ENCODE measurements around the gene NIM1K.

The NIM1K gene

DNA sequence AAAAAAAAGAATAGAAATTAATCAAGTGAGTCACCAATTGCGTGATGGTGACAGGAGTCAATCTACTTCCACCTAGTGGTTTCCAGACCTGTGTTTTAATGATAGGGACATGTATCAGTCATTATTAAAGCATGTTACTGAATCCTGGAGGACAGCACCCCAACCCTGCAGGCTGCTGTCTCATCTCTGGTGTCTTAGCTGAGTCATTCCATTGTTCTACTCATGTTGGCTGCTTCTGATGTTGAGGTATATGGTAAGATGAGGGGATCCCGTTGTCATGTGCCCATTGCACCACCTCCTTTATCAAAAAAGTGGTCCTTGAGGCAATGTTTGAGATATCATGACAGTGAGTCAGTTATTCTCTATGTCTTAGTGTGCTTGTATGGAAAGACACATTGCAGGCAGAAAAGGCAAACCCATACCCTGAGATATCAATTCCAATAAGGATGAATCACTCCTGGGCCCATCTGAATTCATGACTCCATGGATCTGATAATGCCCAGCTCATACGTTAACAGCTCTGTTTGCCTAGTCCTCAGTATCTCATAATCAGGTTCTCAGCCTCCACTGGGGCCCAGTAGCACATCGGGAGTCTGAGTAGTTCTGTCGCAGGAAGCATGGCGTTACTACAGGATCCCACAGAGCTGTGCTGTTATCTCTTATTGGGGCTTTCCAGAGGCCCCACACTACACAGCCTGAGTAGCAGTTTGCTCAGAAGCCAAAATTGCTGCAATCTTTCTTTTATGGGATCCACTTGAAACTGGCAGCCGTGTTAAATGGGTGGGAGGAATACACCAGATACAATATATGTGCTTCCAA lies 90.0 kb downstream of the NIM1K start:
- FAIRE-seq (no peak), DNase-seq (ENCODE audit: insufficient read length, low spot score) (no peak)
- no peak for TF ChIP-seq POLR2A (IDR thresholded peaks at IDR 0.05; ENCODE audit: low read depth, low read length)
- no peak for TF ChIP-seq PAX5 (IDR thresholded peaks at IDR 0.05; ENCODE audit: insufficient read depth, low read length, severe bottlenecking)
- no peak for TF ChIP-seq SPI1 (IDR thresholded peaks at IDR 0.05; ENCODE audit: low read depth, low read length)
- no peak for TF ChIP-seq TAF1 (IDR thresholded peaks at IDR 0.05; ENCODE audit: low read depth, low read length)
- no peak for TF ChIP-seq POLR2AphosphoS5 (IDR thresholded peaks at IDR 0.05; ENCODE audit: low read depth, low read length)
- TF ChIP-seq POU2F2 (IDR thresholded peaks at IDR 0.05; ENCODE audit: low read depth, low read length): no peak

DNA sequence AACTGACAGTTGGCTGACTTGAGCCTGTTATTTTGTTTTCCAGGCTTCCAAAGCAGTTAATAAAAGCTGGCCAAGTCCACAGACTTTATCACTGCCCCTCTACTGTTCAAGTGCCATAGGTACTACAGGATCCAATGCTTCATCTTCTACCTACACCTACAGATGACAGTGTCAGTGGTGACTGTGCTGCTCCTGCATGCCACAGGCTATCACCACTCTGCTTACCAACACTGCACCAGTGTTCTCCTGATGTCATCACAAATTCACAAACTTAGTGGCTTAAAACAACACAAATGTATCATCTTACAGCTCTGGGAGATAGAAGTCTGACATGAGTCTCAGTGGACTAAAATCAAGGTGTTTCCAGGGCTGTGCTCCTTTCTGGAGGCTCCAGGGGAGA lies 94.6 kb downstream of the NIM1K start:
- no peak for TF ChIP-seq POU2F2 (IDR thresholded peaks at IDR 0.05; ENCODE audit: low read depth, low read length)
- no peak for TF ChIP-seq TAF1 (IDR thresholded peaks at IDR 0.05; ENCODE audit: low read depth, low read length)
- no peak for TF ChIP-seq SPI1 (IDR thresholded peaks at IDR 0.05; ENCODE audit: low read depth, low read length)
- TF ChIP-seq POLR2A (IDR thresholded peaks at IDR 0.05; ENCODE audit: low read depth, low read length): no peak
- no peak for TF ChIP-seq PAX5 (IDR thresholded peaks at IDR 0.05; ENCODE audit: insufficient read depth, low read length, severe bottlenecking)
- TF ChIP-seq POLR2AphosphoS5 (IDR thresholded peaks at IDR 0.05; ENCODE audit: low read depth, low read length): no peak
- FAIRE-seq (no peak), DNase-seq (ENCODE audit: insufficient read length, low spot score) (no peak)

DNA sequence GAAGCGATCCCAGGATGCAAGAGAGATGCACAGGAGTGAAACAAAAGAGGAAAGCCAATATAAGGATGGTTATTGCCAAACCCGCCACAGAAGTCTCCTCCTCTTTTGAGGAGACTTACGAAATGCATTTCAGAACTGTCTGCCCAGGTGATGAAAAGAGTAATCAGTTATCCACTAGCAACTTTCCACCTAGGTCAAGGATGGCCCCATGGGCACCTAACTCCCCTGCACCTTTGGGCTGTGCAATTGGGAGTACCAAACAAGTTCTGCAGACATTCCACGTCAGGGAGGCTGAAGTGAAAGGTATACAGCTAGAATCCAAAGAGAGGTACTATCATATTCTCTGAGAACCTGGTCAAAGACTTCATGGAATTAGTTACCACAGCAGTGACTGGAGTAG lies 95.5 kb downstream of the NIM1K start:
- FAIRE-seq (no peak), DNase-seq (ENCODE audit: insufficient read length, low spot score) (no peak)
- TF ChIP-seq TAF1 (IDR thresholded peaks at IDR 0.05; ENCODE audit: low read depth, low read length): no peak
- TF ChIP-seq POU2F2 (IDR thresholded peaks at IDR 0.05; ENCODE audit: low read depth, low read length): no peak
- TF ChIP-seq POLR2AphosphoS5 (IDR thresholded peaks at IDR 0.05; ENCODE audit: low read depth, low read length): no peak
- TF ChIP-seq POLR2A (IDR thresholded peaks at IDR 0.05; ENCODE audit: low read depth, low read length): no peak
- TF ChIP-seq SPI1 (IDR thresholded peaks at IDR 0.05; ENCODE audit: low read depth, low read length): no peak
- no peak for TF ChIP-seq PAX5 (IDR thresholded peaks at IDR 0.05; ENCODE audit: insufficient read depth, low read length, severe bottlenecking)

DNA sequence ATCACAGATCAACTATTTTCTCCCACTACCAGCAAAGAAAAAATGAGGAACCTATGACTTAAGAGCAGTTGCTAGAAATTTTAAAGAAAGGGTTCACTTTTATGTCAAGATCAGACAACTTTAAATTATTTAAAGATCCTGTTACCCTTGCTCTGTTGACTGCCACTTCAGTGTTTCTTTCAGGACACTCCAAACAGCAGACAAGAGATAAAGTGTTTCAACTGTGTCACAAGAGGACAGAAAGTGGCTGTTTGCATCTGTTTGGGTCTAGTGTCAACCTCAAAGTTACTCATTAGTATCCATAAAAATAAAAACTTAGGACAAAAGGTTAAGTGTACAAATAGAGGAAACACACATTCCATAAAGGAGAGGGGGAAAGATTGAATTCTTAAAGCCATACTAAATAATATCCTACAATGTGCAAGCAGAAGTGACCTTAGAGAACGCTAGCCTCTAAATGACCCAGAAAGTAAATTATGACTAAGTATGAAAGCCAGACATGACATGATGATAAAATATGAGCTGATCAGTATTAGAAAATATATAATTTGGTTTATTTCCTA lies 96.3 kb downstream of the NIM1K start:
- FAIRE-seq (no peak), DNase-seq (ENCODE audit: insufficient read length, low spot score) (no peak)
- TF ChIP-seq POU2F2 (IDR thresholded peaks at IDR 0.05; ENCODE audit: low read depth, low read length) (no peak), POLR2AphosphoS5 (IDR thresholded peaks at IDR 0.05; ENCODE audit: low read depth, low read length) (no peak), POLR2A (IDR thresholded peaks at IDR 0.05; ENCODE audit: low read depth, low read length) (no peak), TAF1 (IDR thresholded peaks at IDR 0.05; ENCODE audit: low read depth, low read length) (no peak), PAX5 (IDR thresholded peaks at IDR 0.05; ENCODE audit: insufficient read depth, low read length, severe bottlenecking) (no peak), SPI1 (IDR thresholded peaks at IDR 0.05; ENCODE audit: low read depth, low read length) (no peak)

DNA sequence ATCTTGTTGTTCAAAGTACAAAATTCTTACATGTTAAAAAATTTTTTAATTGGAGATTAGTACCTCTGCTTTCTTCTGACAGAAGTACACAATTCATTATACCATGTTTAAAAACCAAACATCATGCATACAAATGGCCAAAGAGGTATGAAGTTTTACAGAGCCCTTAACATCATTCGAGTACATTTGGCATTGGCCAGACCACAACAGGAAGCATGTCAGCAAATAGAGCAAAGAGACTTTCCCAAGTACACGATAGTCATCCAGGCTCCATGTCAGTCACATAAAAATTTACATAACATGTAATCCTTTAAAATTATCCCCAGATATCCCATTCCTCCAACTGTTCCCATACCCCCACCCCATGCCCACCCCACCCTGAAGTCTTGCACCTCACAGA lies 98.7 kb downstream of the NIM1K start:
- TF ChIP-seq POU2F2 (IDR thresholded peaks at IDR 0.05; ENCODE audit: low read depth, low read length): no peak
- TF ChIP-seq SPI1 (IDR thresholded peaks at IDR 0.05; ENCODE audit: low read depth, low read length): no peak
- no peak for TF ChIP-seq PAX5 (IDR thresholded peaks at IDR 0.05; ENCODE audit: insufficient read depth, low read length, severe bottlenecking)
- no peak for TF ChIP-seq TAF1 (IDR thresholded peaks at IDR 0.05; ENCODE audit: low read depth, low read length)
- no peak for TF ChIP-seq POLR2AphosphoS5 (IDR thresholded peaks at IDR 0.05; ENCODE audit: low read depth, low read length)
- DNase-seq (ENCODE audit: insufficient read length, low spot score) (no peak), FAIRE-seq (no peak)

DNA sequence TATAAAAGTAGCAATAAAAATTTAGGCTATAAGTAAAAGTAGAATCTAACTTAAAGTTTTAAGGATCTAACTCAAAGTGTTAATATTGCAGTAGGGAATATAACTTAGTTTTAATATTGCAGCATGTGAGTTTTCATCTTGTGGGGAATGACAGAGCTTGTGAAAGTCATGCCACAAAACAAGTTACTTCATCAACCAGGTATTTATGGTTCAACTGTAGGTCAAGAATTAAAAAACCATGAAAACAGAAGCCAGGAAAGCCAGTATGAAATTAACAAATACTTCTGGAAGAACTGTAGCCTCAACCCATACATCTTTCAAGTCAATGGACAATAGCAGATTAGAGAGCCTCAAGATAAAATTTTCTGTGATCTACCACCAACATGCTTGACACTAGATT lies 102.2 kb downstream of the NIM1K start:
- no peak for FAIRE-seq
- DNase-seq (ENCODE audit: insufficient read length, low spot score): no peak
- no peak for TF ChIP-seq TAF1 (IDR thresholded peaks at IDR 0.05; ENCODE audit: low read depth, low read length)
- no peak for TF ChIP-seq POLR2AphosphoS5 (IDR thresholded peaks at IDR 0.05; ENCODE audit: low read depth, low read length)
- TF ChIP-seq SPI1 (IDR thresholded peaks at IDR 0.05; ENCODE audit: low read depth, low read length): no peak
- no peak for TF ChIP-seq POU2F2 (IDR thresholded peaks at IDR 0.05; ENCODE audit: low read depth, low read length)
- TF ChIP-seq POLR2A (IDR thresholded peaks at IDR 0.05; ENCODE audit: low read depth, low read length): no peak
- TF ChIP-seq PAX5 (IDR thresholded peaks at IDR 0.05; ENCODE audit: insufficient read depth, low read length, severe bottlenecking): no peak

DNA sequence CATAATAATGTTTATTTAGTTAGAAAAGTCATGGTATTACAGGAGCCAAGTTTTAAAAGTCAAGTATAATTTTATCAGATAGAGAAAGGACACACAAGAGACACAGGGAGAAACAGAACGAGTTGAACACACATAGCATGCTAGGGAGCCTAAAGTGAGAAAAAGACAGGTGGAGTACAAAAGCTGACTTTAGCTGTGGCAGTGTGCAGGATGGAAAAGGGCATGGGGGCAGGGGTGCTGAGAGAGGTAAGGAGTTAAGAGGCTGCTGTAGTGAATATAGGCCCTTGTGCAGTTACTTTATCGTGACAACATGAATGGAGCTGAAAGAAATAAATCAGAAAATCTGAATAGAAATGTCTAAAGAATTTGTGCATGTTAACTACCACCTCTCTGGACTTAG lies 103.2 kb downstream of the NIM1K start:
- DNase-seq (ENCODE audit: insufficient read length, low spot score) (no peak), FAIRE-seq (no peak)
- no peak for TF ChIP-seq POU2F2 (IDR thresholded peaks at IDR 0.05; ENCODE audit: low read depth, low read length)

DNA sequence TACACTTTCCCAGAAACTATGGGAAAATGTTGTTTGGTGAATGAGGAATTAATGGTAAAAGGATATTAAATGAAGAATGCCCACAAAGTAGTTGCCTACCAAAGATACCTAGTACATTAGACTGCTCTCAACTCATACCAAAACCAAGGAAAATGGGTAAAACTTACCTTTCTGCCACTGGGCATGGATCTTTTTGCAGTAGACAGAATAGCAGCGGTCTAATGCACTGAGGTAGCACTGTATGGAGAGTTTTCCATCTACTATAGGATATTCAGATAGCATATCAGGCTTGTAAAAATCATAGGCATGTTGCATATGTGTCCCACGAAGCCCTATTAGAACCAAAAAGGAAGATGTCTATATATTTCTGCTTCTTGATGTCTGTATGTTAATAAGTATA lies 104.8 kb downstream of the NIM1K start:
- TF ChIP-seq POLR2AphosphoS5 (IDR thresholded peaks at IDR 0.05; ENCODE audit: low read depth, low read length) (no peak), SPI1 (IDR thresholded peaks at IDR 0.05; ENCODE audit: low read depth, low read length) (no peak), POLR2A (IDR thresholded peaks at IDR 0.05; ENCODE audit: low read depth, low read length) (no peak), TAF1 (IDR thresholded peaks at IDR 0.05; ENCODE audit: low read depth, low read length) (no peak)
- no peak for FAIRE-seq
- no peak for DNase-seq (ENCODE audit: insufficient read length, low spot score)

DNA sequence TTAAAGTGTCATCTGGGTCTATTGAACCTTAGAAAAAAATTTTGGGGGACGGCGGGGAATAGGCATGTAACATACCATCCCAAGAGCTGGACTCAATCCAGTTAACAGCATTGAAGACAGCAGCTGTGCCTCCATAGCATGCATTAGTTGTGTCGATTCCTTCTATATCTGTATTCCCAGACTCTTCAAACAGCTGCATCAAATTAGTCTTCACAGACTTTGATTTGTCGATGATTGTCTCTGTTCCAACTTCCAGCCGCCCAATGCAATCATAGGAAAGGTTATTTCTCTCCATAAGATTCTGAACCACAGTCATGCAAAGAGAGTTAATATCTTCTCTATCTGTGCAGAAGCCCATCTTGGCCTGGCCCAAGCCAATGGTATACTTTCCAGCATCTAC lies 106.4 kb downstream of the NIM1K start:
- TF ChIP-seq PAX5 (IDR thresholded peaks at IDR 0.05; ENCODE audit: insufficient read depth, low read length, severe bottlenecking) (no peak), POLR2AphosphoS5 (IDR thresholded peaks at IDR 0.05; ENCODE audit: low read depth, low read length) (no peak)
- no peak for DNase-seq (ENCODE audit: insufficient read length, low spot score)
- no peak for FAIRE-seq

DNA sequence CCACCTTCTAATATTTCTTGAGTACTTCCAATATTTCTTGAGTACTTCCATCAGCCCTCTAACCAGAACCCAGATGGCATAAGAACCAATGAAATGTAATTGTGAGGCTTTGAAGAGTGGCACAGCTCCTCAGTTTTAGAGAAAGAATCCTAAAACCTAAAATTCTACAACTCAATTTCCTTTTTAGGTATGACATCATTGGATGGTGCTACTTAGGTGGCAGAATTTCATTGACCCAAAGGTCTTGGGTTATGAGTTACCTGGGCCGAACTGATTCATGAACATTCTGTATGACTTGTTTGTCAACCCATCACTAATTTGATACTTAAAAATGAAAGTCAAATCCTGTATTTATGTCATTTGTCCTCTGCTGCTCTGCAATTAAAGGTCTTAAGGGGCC lies 108.1 kb downstream of the NIM1K start:
- FAIRE-seq (no peak), DNase-seq (ENCODE audit: insufficient read length, low spot score) (no peak)
- TF ChIP-seq POLR2AphosphoS5 (IDR thresholded peaks at IDR 0.05; ENCODE audit: low read depth, low read length) (no peak), SPI1 (IDR thresholded peaks at IDR 0.05; ENCODE audit: low read depth, low read length) (no peak), POLR2A (IDR thresholded peaks at IDR 0.05; ENCODE audit: low read depth, low read length) (no peak), POU2F2 (IDR thresholded peaks at IDR 0.05; ENCODE audit: low read depth, low read length) (no peak), TAF1 (IDR thresholded peaks at IDR 0.05; ENCODE audit: low read depth, low read length) (no peak), PAX5 (IDR thresholded peaks at IDR 0.05; ENCODE audit: insufficient read depth, low read length, severe bottlenecking) (no peak)
